K562 (cell line): ENCODE measurements around the gene OTOG. TPM values are rescaled to one million over a fixed set of nuclear protein-coding genes. Genes with fewer than 3 reads are reported as not detected.

Experiments used
- ATAC-seq: fragments of 200-7000 bp; cut with Tn5 transposase; 3 replicates; pipeline ENCODE4 v1.9.1; 2020; ENCODE audit warnings: moderate library complexity
- BruUV-seq: library from RNA; stranded (reverse); fragments of 400-500 nt; replicated peaks from 2 replicates; lab custom pipeline; 2021; lab: Mats Ljungman, UMichigan
- CTCF ChIA-PET: fragments of 300-600 bp; formaldehyde crosslinking; extraction: SDS; loops from one replicate; lab custom pipeline; 2021; ENCODE audit warnings: low intra/inter-chr PET ratio; lab: Yijun Ruan, JAX
- POLR2A ChIA-PET: fragments of 300-600, 350-650 bp; sonication (Branson Sonifier 250); formaldehyde crosslinking; extraction: SDS; loops from one replicate; lab custom pipeline; 2021; ENCODE audit warnings: antibody characterized with exemption, inconsistent platforms; lab: Yijun Ruan, JAX
- DNase-seq, 4 experiments: peaks; one replicate each; pipeline versions ENCODE4 v3.0.0 to v3.0.0-alpha.2; 2011 to 2018; ENCODE audit warnings: low spot score in 3 of 4, mixed read lengths in 3 of 4; ENCODE audit errors: extremely low read depth in 1 of 4
- FAIRE-seq: peaks from 2 replicates; lab custom pipeline; 2011; peaks lifted over from hg19 to GRCh38; lab: Jason Lieb, UNC
- H2AFZ ChIP-seq: 2 replicates; pipeline ENCODE4 v1.6.0; 2011; ENCODE audit warnings: low read depth, low read length, control low read depth, inconsistent platforms
- H3K27ac ChIP-seq: fragments of 200-600 bp; 3 replicates; pipeline ENCODE4 v1.8.0; 2011; ENCODE audit warnings: low read depth, mild to moderate bottlenecking, control low read depth, inconsistent platforms, low read length, moderate library complexity, mixed read lengths; ENCODE audit errors: extremely low read depth
- H3K27me3 ChIP-seq, 2 experiments: fragments of 300-600 bp in 1 of 2; 2 replicates in 1 of 2; 3 replicates in 1 of 2; pipeline versions ENCODE4 v1.6.0 to v1.8.0; 2011; ENCODE audit warnings: inconsistent platforms in 2 of 2, low read length in 2 of 2, mild to moderate bottlenecking in 1 of 2, mixed read lengths in 1 of 2, moderate library complexity in 1 of 2; ENCODE audit not compliant: control insufficient read depth in 2 of 2, insufficient read depth in 2 of 2
- H3K36me3 ChIP-seq: fragments of 300-600 bp; 3 replicates; pipeline ENCODE4 v1.8.0; 2011; ENCODE audit warnings: mild to moderate bottlenecking, low read length, inconsistent platforms; ENCODE audit not compliant: control insufficient read depth, insufficient read depth
- H3K4me1 ChIP-seq, 2 experiments: fragments of 200-600 bp in 1 of 2; replicated peaks in 1 of 2; 2 replicates in 1 of 2; 3 replicates in 1 of 2; pipeline versions ENCODE4 v1.5.1 to v1.8.0; 2011; ENCODE audit warnings: inconsistent platforms in 2 of 2, low read length in 2 of 2, mild to moderate bottlenecking in 1 of 2, mixed read lengths in 1 of 2, moderate library complexity in 1 of 2; ENCODE audit not compliant: control insufficient read depth in 2 of 2, insufficient read depth in 2 of 2
- H3K4me2 ChIP-seq: 2 replicates; pipeline ENCODE4 v1.6.1; 2011; ENCODE audit warnings: low read length, control low read depth, inconsistent platforms, mixed read lengths; ENCODE audit not compliant: insufficient read depth
- H3K4me3 ChIP-seq: fragments of 200-600 bp; sonication (generic), shearing (Covaris generic); 2 replicates; pipeline ENCODE4 v1.5.1; 2016; ENCODE audit warnings: control low read depth, inconsistent platforms
- H3K79me2 ChIP-seq: fragments of 200-600 bp; 3 replicates; pipeline ENCODE4 v1.8.0; 2011; ENCODE audit warnings: low read length, inconsistent platforms; ENCODE audit not compliant: control insufficient read depth, insufficient read depth
- H3K9ac ChIP-seq, 2 experiments: 2 replicates each; pipeline versions ENCODE4 v1.6.0 to v1.6.1; 2011; ENCODE audit warnings: low read depth in 2 of 2, low read length in 2 of 2, control low read depth in 1 of 2, inconsistent platforms in 1 of 2, mild to moderate bottlenecking in 1 of 2, mixed read lengths in 1 of 2; ENCODE audit not compliant: insufficient read depth in 1 of 2
- H3K9me1 ChIP-seq: one replicate; pipeline ENCODE4 v1.6.0; 2011; ENCODE audit warnings: inconsistent platforms, mild to moderate bottlenecking, low read length, moderate library complexity; ENCODE audit not compliant: control insufficient read depth, insufficient read depth
- H3K9me3 ChIP-seq: replicated peaks from 2 replicates; pipeline ENCODE4 v1.5.1; 2011; ENCODE audit warnings: low read depth, low read length, inconsistent platforms; ENCODE audit not compliant: control insufficient read depth, insufficient read depth
- H4K20me1 ChIP-seq: replicated peaks from 2 replicates; pipeline ENCODE4 v1.6.1; 2011; ENCODE audit warnings: low read length, inconsistent platforms, mixed read lengths; ENCODE audit not compliant: control insufficient read depth, insufficient read depth
- E2F4 ChIP-seq: sonication (generic); formaldehyde crosslinking; IDR thresholded peaks from 2 replicates; pipeline ENCODE4 v1.8.0; 2022; ENCODE audit warnings: mild to moderate bottlenecking, low read depth, missing genetic modification reagents
- NFYB ChIP-seq: IDR thresholded peaks from 2 replicates; pipeline ENCODE4 v1.6.1; 2011; ENCODE audit warnings: mild to moderate bottlenecking, moderate library complexity; ENCODE audit not compliant: insufficient read length; ENCODE audit errors: extremely low read depth
- TAF1 ChIP-seq: IDR thresholded peaks from 2 replicates; pipeline ENCODE4 v1.6.1; 2011; ENCODE audit warnings: mild to moderate bottlenecking, low read length, moderate library complexity; ENCODE audit not compliant: insufficient read depth, control insufficient read depth, severe bottlenecking; ENCODE audit errors: extremely low read depth
- WGBS: fragments of 100-300 bp; shearing (Covaris generic); methylation state at CpG from one replicate; pipeline ENCODE4 v1.1.6; 2016; ENCODE audit warnings: low coverage, mixed read lengths; ENCODE audit not compliant: insufficient coverage; ENCODE audit errors: missing lambda C conversion rate; 5-methylcytosine and 5-hydroxymethylcytosine counted together
- in situ Hi-C: fragments of 300-500 bp; cut with MboI; formaldehyde crosslinking; loops from 4 replicates; pipeline ENCODE4 v1.15.0; 2018; ENCODE audit warnings: inconsistent platforms, mixed read lengths
- intact Hi-C: fragments of 100-400 bp; cut with micrococcal nuclease; formaldehyde crosslinking; loops from 2 replicates; pipeline ENCODE4 v1.14.2; 2022
- polyA plus RNA-seq, 8 experiments: library from polyadenylated mRNA; depleted of rRNA in 4 of 8; stranded (reverse) in 5 of 8; unstranded in 3 of 8; fragments of >200 nt; fragmentation: Nextera tagmentation in 2 of 8; fragmentation: Illumina TruSeq in 1 of 8; extraction: Ambion mirVana in 2 of 8; extraction: Trizol in 1 of 8; gene quantifications; 2 replicates each; pipeline versions ENCODE4 v1.2.1 to v1.2.3, GENCODE V29; 2011 to 2014; ENCODE audit warnings: inconsistent platforms in 1 of 8, missing spikeins in 1 of 8
- total RNA-seq, 7 experiments: library from RNA; depleted of rRNA in 6 of 7; stranded (reverse); fragments of >200 nt in 6 of 7; fragmentation: Illumina TruSeq in 2 of 7; extraction: Trizol in 2 of 7; gene quantifications; 2 replicates each; pipeline versions ENCODE4 v1.2.1 to v1.2.3, GENCODE V29; 2011 to 2021; ENCODE audit warnings: low replicate concordance in 1 of 7
- TF ChIP-seq, protein P1 (sequence below), 2 experiments: fragments of 450-650 bp in 1 of 2; IDR thresholded peaks; 2 replicates each; pipeline ENCODE4 v1.6.1; 2011 to 2017; ENCODE audit warnings: low read depth in 2 of 2, antibody characterized with exemption in 1 of 2, borderline replicate concordance in 1 of 2, low read length in 1 of 2, mild to moderate bottlenecking in 1 of 2, mixed read lengths in 1 of 2; ENCODE audit not compliant: control insufficient read depth in 1 of 2

The OTOG gene
- total and polyA plus RNA-seq, 9 of the 15 experiments (the other 6 are each of a cell fraction or from before 2014, with no cell fraction given) = not detected

DNA sequence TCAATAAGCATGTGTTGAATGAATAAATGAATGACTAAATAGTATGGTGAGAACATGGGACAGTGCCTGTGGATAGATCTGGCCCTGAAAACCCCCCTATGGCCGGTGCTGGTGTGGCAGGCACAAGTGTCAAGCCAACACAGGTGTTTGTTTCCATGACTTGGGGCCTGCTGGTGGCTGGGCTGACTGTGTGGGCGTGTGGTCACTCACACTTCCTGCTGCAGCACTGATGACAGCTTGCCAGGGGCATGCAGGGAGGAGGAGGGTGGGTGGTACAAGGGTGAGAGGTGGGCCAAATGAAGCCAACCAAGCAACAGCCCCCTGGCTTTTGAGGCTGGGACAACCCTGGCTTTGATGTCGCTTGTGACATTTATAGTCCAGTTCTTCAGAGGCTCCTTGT lies 40.1 kb upstream of the OTOG start:
- ChIA-PET POLR2A (interaction anchor here (0.9 kb wide), 1 partner anchor 21 kb away, joined by 3 read pairs; no protein-coding TSS in a partner anchor), CTCF (no interaction called here)
- FAIRE-seq (no peak), DNase-seq (peak in 2 of 4 experiments; percentile 19 to 25), ATAC-seq (no peak)
- H3K27me3 ChIP-seq = peaks cover 6 to 57% of the 10 kb centered on the region in 2 experiments
- TF ChIP-seq, protein P1, sequence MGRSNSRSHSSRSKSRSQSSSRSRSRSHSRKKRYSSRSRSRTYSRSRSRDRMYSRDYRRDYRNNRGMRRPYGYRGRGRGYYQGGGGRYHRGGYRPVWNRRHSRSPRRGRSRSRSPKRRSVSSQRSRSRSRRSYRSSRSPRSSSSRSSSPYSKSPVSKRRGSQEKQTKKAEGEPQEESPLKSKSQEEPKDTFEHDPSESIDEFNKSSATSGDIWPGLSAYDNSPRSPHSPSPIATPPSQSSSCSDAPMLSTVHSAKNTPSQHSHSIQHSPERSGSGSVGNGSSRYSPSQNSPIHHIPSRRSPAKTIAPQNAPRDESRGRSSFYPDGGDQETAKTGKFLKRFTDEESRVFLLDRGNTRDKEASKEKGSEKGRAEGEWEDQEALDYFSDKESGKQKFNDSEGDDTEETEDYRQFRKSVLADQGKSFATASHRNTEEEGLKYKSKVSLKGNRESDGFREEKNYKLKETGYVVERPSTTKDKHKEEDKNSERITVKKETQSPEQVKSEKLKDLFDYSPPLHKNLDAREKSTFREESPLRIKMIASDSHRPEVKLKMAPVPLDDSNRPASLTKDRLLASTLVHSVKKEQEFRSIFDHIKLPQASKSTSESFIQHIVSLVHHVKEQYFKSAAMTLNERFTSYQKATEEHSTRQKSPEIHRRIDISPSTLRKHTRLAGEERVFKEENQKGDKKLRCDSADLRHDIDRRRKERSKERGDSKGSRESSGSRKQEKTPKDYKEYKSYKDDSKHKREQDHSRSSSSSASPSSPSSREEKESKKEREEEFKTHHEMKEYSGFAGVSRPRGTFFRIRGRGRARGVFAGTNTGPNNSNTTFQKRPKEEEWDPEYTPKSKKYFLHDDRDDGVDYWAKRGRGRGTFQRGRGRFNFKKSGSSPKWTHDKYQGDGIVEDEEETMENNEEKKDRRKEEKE (IDR thresholded peaks at IDR 0.05; ENCODE audit: borderline replicate concordance in 1 of 2, control insufficient read depth in 1 of 2, low read depth in 2 of 2, low read length in 1 of 2) = no peak
- no peak for TF ChIP-seq NFYB
- TF ChIP-seq TAF1 = no peak
- TF ChIP-seq E2F4 (CRISPR knock-in tag) = no peak
- WGBS = 0% methylated on average over 3 of the region's 3 CpGs
- H3K9me1 ChIP-seq = no peaks in the 10 kb centered on the region
- no peaks in the 10 kb centered on the region for H3K36me3 ChIP-seq
- no TSS peak for BruUV-seq
- H4K20me1 ChIP-seq = no peaks in the 10 kb centered on the region; the same call in 1 of the 2 replicates
- intact Hi-C loops (no loop called here), in situ Hi-C loops (no loop called here)
- H3K9me3 ChIP-seq = no peaks in the 10 kb centered on the region
- H2AFZ ChIP-seq = no peak overlapping the region
- no peaks in the 10 kb centered on the region for H3K79me2 ChIP-seq
- H3K4me3 ChIP-seq = no peak overlapping the region
- H3K27ac ChIP-seq = no peak overlapping the region
- H3K4me2 ChIP-seq = no peak overlapping the region
- no peak overlapping the region for H3K9ac ChIP-seq
- no peaks in the 10 kb centered on the region for H3K4me1 ChIP-seq
